KMS-11 (cell line): ENCODE results near the gene C2CD4A.
A peak's percentile ranks its signal among the peaks of the same experiment; 100 is the strongest.

ENCODE experiments used
- H2AFZ ChIP-seq: fragments of 200-600 bp; sonication (generic); 2 replicates; pipeline ENCODE4 v1.6.1; 2016; ENCODE audit warnings: antibody characterized with exemption, mixed run types, low read depth
- H3K27ac ChIP-seq: fragments of 200-600 bp; sonication (generic); 2 replicates; pipeline ENCODE4 v1.6.1; 2016; ENCODE audit warnings: mild to moderate bottlenecking, mixed run types
- H3K27me3 ChIP-seq: fragments of 200-600 bp; sonication (generic); 2 replicates; pipeline ENCODE4 v1.6.1; 2017; ENCODE audit warnings: mild to moderate bottlenecking, low read depth, mixed run types, moderate library complexity; ENCODE audit not compliant: insufficient read depth
- H3K36me3 ChIP-seq: fragments of 200-600 bp; sonication (generic); 2 replicates; pipeline ENCODE4 v1.6.1; 2017; ENCODE audit warnings: mild to moderate bottlenecking, mixed run types; ENCODE audit not compliant: insufficient read depth
- H3K4me1 ChIP-seq: fragments of 200-600 bp; sonication (generic); 2 replicates; pipeline ENCODE4 v1.6.1; 2016; ENCODE audit warnings: mild to moderate bottlenecking, low read depth, mixed run types; ENCODE audit not compliant: poor library complexity, severe bottlenecking
- H3K4me2 ChIP-seq: fragments of 200-600 bp; sonication (generic); 2 replicates; pipeline ENCODE4 v1.7.0; 2016; ENCODE audit warnings: mild to moderate bottlenecking, mixed run types
- H3K4me3 ChIP-seq: fragments of 200-600 bp; sonication (generic); IDR thresholded peaks from 2 replicates; pipeline ENCODE4 v1.6.1; 2017; ENCODE audit warnings: low read depth, low read length, mixed read lengths; ENCODE audit not compliant: insufficient read depth
- H3K79me2 ChIP-seq: fragments of 200-600 bp; sonication (generic); 2 replicates; pipeline ENCODE4 v1.6.1; 2016; ENCODE audit warnings: low read depth, mixed run types; ENCODE audit not compliant: insufficient read depth
- H3K9ac ChIP-seq: fragments of 200-600 bp; sonication (generic); 2 replicates; pipeline ENCODE4 v1.6.1; 2016; ENCODE audit warnings: mild to moderate bottlenecking, mixed run types
- H4K20me1 ChIP-seq: fragments of 200-600 bp; sonication (generic); 2 replicates; pipeline ENCODE4 v1.6.1; 2016; ENCODE audit warnings: mild to moderate bottlenecking, mixed run types; ENCODE audit not compliant: insufficient read depth
- CTCF ChIP-seq: fragments of 200-600 bp; sonication (generic); conservative IDR thresholded peaks from 2 replicates; pipeline ENCODE4 v1.6.1; 2017; ENCODE audit warnings: low read depth, mild to moderate bottlenecking, antibody characterized with exemption, low read length, moderate library complexity, mixed read lengths

C2CD4A gene

DNA sequence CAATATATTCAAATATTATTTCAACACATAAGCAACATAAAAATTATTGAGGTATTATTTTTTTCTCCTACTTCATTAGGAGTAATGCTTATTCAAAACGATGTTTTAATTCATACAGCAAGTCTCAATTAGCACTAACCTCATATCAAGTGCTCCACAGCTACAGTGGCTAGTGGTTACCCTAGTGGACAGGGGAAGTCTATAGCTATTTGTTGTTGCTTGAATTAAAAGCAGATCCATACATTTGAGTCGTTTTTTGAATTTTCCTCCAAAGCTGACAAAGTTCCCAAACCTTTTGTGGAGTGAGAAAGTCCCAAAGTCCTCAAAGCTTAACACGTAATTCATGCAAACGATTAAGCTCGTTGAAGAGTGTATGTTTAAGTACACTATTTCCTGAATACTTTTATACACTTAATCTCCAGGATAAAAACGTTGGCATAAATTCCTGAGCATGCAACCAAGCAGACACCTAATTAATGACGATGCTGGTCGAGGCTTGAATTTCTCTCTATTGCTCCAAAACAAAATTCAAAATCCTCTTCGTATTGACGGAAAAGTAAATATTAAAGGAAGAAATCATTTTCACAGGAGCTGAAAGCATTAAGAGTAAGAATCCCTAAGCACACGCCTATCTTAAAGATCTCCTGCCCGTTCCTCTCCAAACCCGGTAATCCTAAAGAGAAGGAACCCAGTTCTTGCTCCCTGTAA lies 7.5 kb upstream of the C2CD4A start:
- peak overlapping the region; percentile 92 for H2AFZ ChIP-seq
- peak overlapping the region; percentile 92 for H3K4me2 ChIP-seq
- no peaks in the 10 kb centered on the region for H3K36me3 ChIP-seq
- H3K79me2 ChIP-seq = peaks cover 40% of the 10 kb centered on the region
- H4K20me1 ChIP-seq = no peaks in the 10 kb centered on the region
- H3K4me3 ChIP-seq = no peak overlapping the region
- H3K9ac ChIP-seq = peak overlapping the region; percentile 77
- no peak for TF ChIP-seq CTCF
- H3K27ac ChIP-seq = peak overlapping the region; percentile 77
- H3K27me3 ChIP-seq = no peaks in the 10 kb centered on the region; the same call in 1 of the 2 replicates
- H3K4me1 ChIP-seq = peaks cover 21% of the 10 kb centered on the region

GRCh38 chr15:62059816-62060112 lies 7.0 kb upstream of the C2CD4A start:
- H3K36me3 ChIP-seq = no peaks in the 10 kb centered on the region
- peaks cover 21% of the 10 kb centered on the region for H3K4me1 ChIP-seq
- H2AFZ ChIP-seq = peak overlapping the region; percentile 92
- H3K4me2 ChIP-seq = peak overlapping the region; percentile 92
- peaks cover 35% of the 10 kb centered on the region for H3K79me2 ChIP-seq
- peak overlapping the region; percentile 77 for H3K27ac ChIP-seq
- no peaks in the 10 kb centered on the region for H4K20me1 ChIP-seq
- no peaks in the 10 kb centered on the region; the same call in 1 of the 2 replicates for H3K27me3 ChIP-seq
- H3K9ac ChIP-seq = peak overlapping the region; percentile 77
- H3K4me3 ChIP-seq = no peak overlapping the region
- TF ChIP-seq CTCF = no peak

DNA sequence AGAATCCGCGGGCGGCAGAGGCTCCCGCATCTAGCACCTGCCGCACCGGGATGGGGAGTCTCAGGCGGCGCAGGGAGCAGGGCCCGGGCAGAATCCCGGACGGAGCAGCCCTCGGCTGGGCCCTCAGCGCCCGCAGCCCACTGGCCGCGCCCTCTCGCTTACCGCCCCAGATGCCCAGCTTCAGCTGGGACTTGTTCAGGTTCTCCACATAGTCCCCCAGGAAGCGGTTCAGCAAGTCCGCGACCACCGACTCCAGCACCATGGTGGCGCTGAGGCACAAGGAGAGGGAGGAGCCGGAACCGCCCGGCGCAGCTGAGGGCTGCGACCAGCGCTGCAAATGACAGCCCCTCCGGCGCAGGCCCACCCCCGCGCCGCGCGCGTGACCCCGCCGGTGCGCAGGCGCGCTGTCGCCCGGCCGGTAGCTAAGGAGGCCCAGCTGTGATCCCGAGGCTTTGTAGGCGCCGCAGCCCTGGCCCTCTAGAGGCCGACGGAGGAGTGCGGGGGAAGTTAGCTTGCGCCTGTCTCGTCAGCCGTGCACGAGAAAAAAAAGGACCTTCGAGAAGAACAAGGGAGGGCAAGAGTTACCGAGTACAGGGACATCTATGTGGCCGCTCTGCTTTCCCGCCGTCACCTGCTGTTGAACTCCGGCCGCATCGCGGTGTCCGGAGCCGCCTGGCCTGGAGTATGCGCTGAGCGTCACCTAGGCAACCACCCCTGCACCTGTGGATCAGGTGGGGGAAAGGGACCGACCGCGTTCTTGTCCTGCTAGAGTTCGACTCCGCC lies 6.5 kb upstream of the C2CD4A start, which contains the start of gene VPS13C:
TSS of gene VPS13C (minus strand) at position 335 of the 783 bp plus-strand sequence. CDS start at position 262, 73 bp downstream.
- Histone ChIP-seq H3K4me3 (no peak within 1 kb of the TSS), H4K20me1 (no peaks in the 10 kb centered on the region), H3K9ac (peak within 1 kb of the TSS; percentile 77), H3K4me1 (peaks cover 21% of the 10 kb centered on the region), H3K27me3 (no peaks in the 10 kb centered on the region; the same call in 1 of the 2 replicates), H3K36me3 (no peaks in the 10 kb centered on the region), H3K4me2 (peak within 1 kb of the TSS; percentile 92), H2AFZ (peak within 1 kb of the TSS; percentile 92), H3K79me2 (peaks cover 34% of the 10 kb centered on the region), H3K27ac (peak within 1 kb of the TSS; percentile 77)
- TF ChIP-seq CTCF = peak; percentile 64

GRCh38 chr15:62060896-62061280 lies 5.9 kb upstream of the C2CD4A start:
- peak overlapping the region; percentile 67 for H3K4me2 ChIP-seq
- no peaks in the 10 kb centered on the region; the same call in 1 of the 2 replicates for H3K27me3 ChIP-seq
- H3K9ac ChIP-seq = peak overlapping the region; percentile 77
- H3K4me3 ChIP-seq = no peak overlapping the region
- H3K79me2 ChIP-seq = peaks cover 29% of the 10 kb centered on the region
- H3K27ac ChIP-seq = peak overlapping the region; percentile 77
- TF ChIP-seq CTCF = no peak
- no peaks in the 10 kb centered on the region for H3K36me3 ChIP-seq
- H4K20me1 ChIP-seq = no peaks in the 10 kb centered on the region
- peak overlapping the region; percentile 92 for H2AFZ ChIP-seq
- peaks cover 21% of the 10 kb centered on the region for H3K4me1 ChIP-seq
